Common myeloid progenitor, CD34-positive (primary cell): ENCODE results near the gene TNRC6C. TPM values are rescaled to one million over a fixed set of nuclear protein-coding genes. Genes with fewer than 3 reads are reported as not detected.
A peak's percentile ranks its signal among the peaks of the same experiment; 100 is the strongest.

Experiments
- CTCF ChIA-PET: fragments of 350-600 bp; sonication (Branson Sonifier 250); formaldehyde crosslinking; loops from one replicate; lab custom pipeline; 2021; ENCODE audit warnings: antibody characterized with exemption; lab: Charles Lee
- POLR2A ChIA-PET: fragments of 350-600 bp; sonication (Branson Sonifier 250); formaldehyde crosslinking; loops from one replicate; lab custom pipeline; 2021; ENCODE audit warnings: antibody characterized with exemption; lab: Charles Lee
- DNase-seq, 3 donors: peaks; one replicate each; pipeline versions ENCODE4 v3.0.0 to v3.0.0-alpha.2; 2013
- H3K27ac ChIP-seq, 2 experiments: 1 replicate in 1 of 2; 2 replicates in 1 of 2; pipeline ENCODE4 v1.7.0; 2013; ENCODE audit warnings: inconsistent platforms in 2 of 2, low read length in 2 of 2, mild to moderate bottlenecking in 2 of 2, low read depth in 1 of 2, moderate library complexity in 1 of 2; ENCODE audit not compliant: severe bottlenecking in 2 of 2, insufficient read depth in 1 of 2, poor library complexity in 1 of 2
- H3K27me3 ChIP-seq, 5 experiments: replicated peaks in 2 of 5; 1 replicate in 3 of 5; 2 replicates in 2 of 5; pipeline versions ENCODE4 v1.6.1 to v1.7.0; 2013; ENCODE audit warnings: low read length in 4 of 5, mild to moderate bottlenecking in 2 of 5, moderate library complexity in 2 of 5, inconsistent platforms in 1 of 5; ENCODE audit not compliant: insufficient read depth in 5 of 5, control insufficient read depth in 4 of 5
- H3K36me3 ChIP-seq, 4 experiments: 1 replicate in 2 of 4; 2 replicates in 2 of 4; pipeline versions ENCODE4 v1.6.1 to v1.7.0; 2013; ENCODE audit warnings: low read length in 3 of 4, control low read depth in 1 of 4, mild to moderate bottlenecking in 1 of 4; ENCODE audit not compliant: control insufficient read depth in 4 of 4, insufficient read depth in 4 of 4
- H3K4me1 ChIP-seq, 4 experiments: 1 replicate in 3 of 4; 2 replicates in 1 of 4; pipeline versions ENCODE4 v1.6.1 to v1.7.1; 2013; ENCODE audit warnings: low read length in 3 of 4, mild to moderate bottlenecking in 3 of 4, control low read depth in 1 of 4, inconsistent platforms in 1 of 4, moderate library complexity in 1 of 4; ENCODE audit not compliant: control insufficient read depth in 4 of 4, insufficient read depth in 4 of 4; ENCODE audit errors: control extremely low read depth in 1 of 4
- H3K4me3 ChIP-seq, 7 experiments: 1 replicate in 4 of 7; 2 replicates in 3 of 7; pipeline versions ENCODE4 v1.5.1 to v1.7.0; 2013; ENCODE audit warnings: mild to moderate bottlenecking in 7 of 7, low read length in 6 of 7, moderate library complexity in 6 of 7, inconsistent platforms in 2 of 7, low read depth in 2 of 7, control low read depth in 1 of 7; ENCODE audit not compliant: insufficient read depth in 4 of 7, control insufficient read depth in 1 of 7; ENCODE audit errors: extremely low read depth in 1 of 7
- H3K9me3 ChIP-seq, 5 experiments: 1 replicate in 4 of 5; 2 replicates in 1 of 5; pipeline versions ENCODE4 v1.6.1 to v1.7.1; 2013; ENCODE audit warnings: low read length in 4 of 5, mild to moderate bottlenecking in 2 of 5, inconsistent platforms in 1 of 5, low read depth in 1 of 5, moderate library complexity in 1 of 5; ENCODE audit not compliant: control insufficient read depth in 4 of 5, insufficient read depth in 2 of 5; ENCODE audit errors: control extremely low read depth in 1 of 5
- WGBS: methylation state at CpG from one replicate; pipeline ENCODE4 v1.1.5; 2013; ENCODE audit not compliant: insufficient coverage; 5-methylcytosine and 5-hydroxymethylcytosine counted together
- polyA plus RNA-seq: library from polyadenylated mRNA; unstranded; fragments of 120-200 nt; gene quantifications from one replicate; pipeline ENCODE4 v1.2.1, GENCODE V29; 2013

TNRC6C gene
- 7.0 TPM for polyA plus RNA-seq

GRCh38 chr17:77957857-77958715, at the start of gene TNRC6C:
TSS of gene TNRC6C (plus strand) at chr17:77958703. CDS start at chr17:78004207, 45,504 bp downstream.
- H3K9me3 ChIP-seq = no peaks in the 10 kb centered on the region
- CTCF ChIA-PET = interaction anchor here (1.1 to 2.1 kb wide), 3 partner anchors 14 to 56 kb away, joined by 3 to 7 read pairs (median 4); no protein-coding TSS in a partner anchor
- peak; percentile 99 to 100 (median 99) for DNase-seq
- H3K4me1 ChIP-seq = peaks cover 17 to 26% (median 22%) of the 10 kb centered on the region in 4 experiments
- peaks cover 4 to 23% (median 19%) of the 10 kb centered on the region in 5 experiments for H3K27me3 ChIP-seq
- H3K36me3 ChIP-seq = no peaks in the 10 kb centered on the region
- peak within 1 kb of the TSS; percentile 70 to 96 (median 78) for H3K4me3 ChIP-seq
- POLR2A ChIA-PET = interaction anchor here (0.6 to 1.5 kb wide), 28 partner anchors 7 to 1250 kb away, joined by 3 to 16 read pairs (median 4); no protein-coding TSS in a partner anchor
- under 1% methylated on average over 93 of the region's 105 CpGs for WGBS
- H3K27ac ChIP-seq = peak within 1 kb of the TSS in 1 of 2 experiments; percentile 8

GRCh38 chr17:77909236-77909635, 49.3 kb upstream of the TNRC6C start:
- no peaks in the 10 kb centered on the region for H3K9me3 ChIP-seq
- peaks cover 0 to 7% (median 3%) of the 10 kb centered on the region in 5 experiments for H3K27me3 ChIP-seq
- no peak overlapping the region for H3K27ac ChIP-seq
- no peak for DNase-seq
- no peaks in the 10 kb centered on the region for H3K4me1 ChIP-seq
- no peak overlapping the region for H3K4me3 ChIP-seq
- WGBS = 96% methylated on average over 19 of the region's 19 CpGs
- ChIA-PET CTCF (no interaction called here), POLR2A (no interaction called here)
- no peaks in the 10 kb centered on the region for H3K36me3 ChIP-seq

- ChIA-PET CTCF (no interaction called here), POLR2A (no interaction called here)
- Histone ChIP-seq H3K4me1 (no peaks in the 10 kb centered on the region), H3K27me3 (peaks cover 0 to 13% (median 5%) of the 10 kb centered on the region in 5 experiments), H3K9me3 (no peaks in the 10 kb centered on the region), H3K4me3 (no peak overlapping the region), H3K36me3 (no peaks in the 10 kb centered on the region), H3K27ac (no peak overlapping the region)
- no peak for DNase-seq
- WGBS = 90% methylated on average over 2 of the region's 13 CpGs
Observed at GRCh38 chr17:77909816-77910215, 48.7 kb upstream of the TNRC6C start.

GRCh38 chr17:77914385-77915254, 43.9 kb upstream of the TNRC6C start:
- H3K27me3 ChIP-seq = peaks cover 0 to 30% (median 13%) of the 10 kb centered on the region in 5 experiments
- no peak overlapping the region for H3K27ac ChIP-seq
- H3K4me1 ChIP-seq = peaks cover 5 to 12% (median 10%) of the 10 kb centered on the region in 4 experiments
- no peaks in the 10 kb centered on the region for H3K36me3 ChIP-seq
- no peaks in the 10 kb centered on the region for H3K9me3 ChIP-seq
- ChIA-PET POLR2A (interaction anchor here (0.8 kb wide), 1 partner anchor 43 kb away, joined by 3 read pairs; no protein-coding TSS in a partner anchor), CTCF (interaction anchor here (1.0 to 1.3 kb wide), 2 partner anchors 9 to 304 kb away, joined by 3 read pairs; no protein-coding TSS in a partner anchor)
- H3K4me3 ChIP-seq = no peak overlapping the region
- no peak for DNase-seq
- WGBS = 57% methylated on average over 6 of the region's 18 CpGs

GRCh38 chr17:77915594-77916021, 42.9 kb upstream of the TNRC6C start:
- no peak overlapping the region for H3K27ac ChIP-seq
- H3K9me3 ChIP-seq = no peaks in the 10 kb centered on the region
- WGBS = 100% methylated on average over 3 of the region's 7 CpGs
- peaks cover 0 to 34% (median 16%) of the 10 kb centered on the region in 5 experiments for H3K27me3 ChIP-seq
- H3K36me3 ChIP-seq = no peaks in the 10 kb centered on the region
- peaks cover 5 to 12% (median 10%) of the 10 kb centered on the region in 4 experiments for H3K4me1 ChIP-seq
- POLR2A ChIA-PET = no interaction called here
- CTCF ChIA-PET = interaction anchor here (1.0 to 1.8 kb wide), 5 partner anchors 10 to 305 kb away, joined by 3 to 6 read pairs (median 3); no protein-coding TSS in a partner anchor
- no peak overlapping the region for H3K4me3 ChIP-seq
- DNase-seq = no peak

GRCh38 chr17:77916264-77916663, 42.2 kb upstream of the TNRC6C start:
- POLR2A ChIA-PET = interaction anchor here (1.0 kb wide), 1 partner anchor 42 kb away, joined by 7 read pairs; the partner anchor contains the start of gene TNRC6C
- Histone ChIP-seq H3K4me3 (no peak overlapping the region), H3K27me3 (peaks cover 0 to 34% (median 16%) of the 10 kb centered on the region in 5 experiments), H3K4me1 (peaks cover 5 to 12% (median 10%) of the 10 kb centered on the region in 4 experiments), H3K27ac (no peak overlapping the region), H3K36me3 (no peaks in the 10 kb centered on the region), H3K9me3 (no peaks in the 10 kb centered on the region)
- CTCF ChIA-PET = interaction anchor here (1.0 to 1.8 kb wide), 6 partner anchors 10 to 374 kb away, joined by 3 to 6 read pairs (median 4); no protein-coding TSS in a partner anchor
- WGBS = no CpG with 5 or more reads among the region's 6 CpGs
- no peak for DNase-seq
